COLO829 (cell line): Measurements from ENCODE around the gene VAC14.

Experiments used
- DNase-seq: peaks from one replicate; pipeline ENCODE4 v3.0.0; 2012; ENCODE audit warnings: low spot score

VAC14 gene

DNA sequence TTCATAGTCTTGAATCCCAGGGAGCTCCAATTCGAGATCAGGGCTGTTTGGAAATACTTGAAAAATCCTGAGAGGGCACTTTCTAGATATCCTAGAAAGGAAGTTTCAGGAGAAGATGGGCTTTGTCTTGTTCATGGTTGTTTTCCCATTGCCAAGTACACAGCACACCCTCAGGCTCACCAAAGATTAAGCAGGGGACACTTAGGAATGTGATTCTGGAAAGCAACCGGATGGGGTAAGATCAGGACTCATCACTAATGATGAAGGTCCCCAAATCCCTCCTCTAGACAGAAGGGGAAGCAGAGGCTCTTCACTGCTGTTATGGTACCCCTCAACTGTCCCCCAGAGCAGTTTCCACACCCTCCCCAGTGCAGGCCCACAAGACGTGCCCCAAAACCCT is 40.7 kb downstream of the VAC14 start:
- DNase-seq: no peak

DNA sequence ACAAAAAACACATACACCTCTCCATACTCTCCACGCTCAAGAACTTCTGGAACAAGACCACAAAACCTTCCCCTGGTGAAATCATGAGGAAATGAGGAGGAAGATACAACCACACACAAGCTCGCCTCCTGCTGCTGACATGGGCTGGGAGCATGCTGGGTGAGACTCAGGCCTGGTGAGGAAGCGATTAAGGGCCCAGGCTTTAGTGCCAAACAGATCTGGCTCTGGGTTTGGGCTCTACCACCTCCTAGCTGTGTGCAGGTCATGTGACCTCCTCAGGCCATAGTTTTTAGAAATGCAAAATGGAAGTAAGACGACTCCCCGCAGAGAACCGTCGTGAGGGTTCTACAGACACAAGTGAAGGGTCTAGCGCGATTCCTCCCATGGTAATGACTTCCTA is 41.3 kb downstream of the VAC14 start:
- no peak for DNase-seq

DNA sequence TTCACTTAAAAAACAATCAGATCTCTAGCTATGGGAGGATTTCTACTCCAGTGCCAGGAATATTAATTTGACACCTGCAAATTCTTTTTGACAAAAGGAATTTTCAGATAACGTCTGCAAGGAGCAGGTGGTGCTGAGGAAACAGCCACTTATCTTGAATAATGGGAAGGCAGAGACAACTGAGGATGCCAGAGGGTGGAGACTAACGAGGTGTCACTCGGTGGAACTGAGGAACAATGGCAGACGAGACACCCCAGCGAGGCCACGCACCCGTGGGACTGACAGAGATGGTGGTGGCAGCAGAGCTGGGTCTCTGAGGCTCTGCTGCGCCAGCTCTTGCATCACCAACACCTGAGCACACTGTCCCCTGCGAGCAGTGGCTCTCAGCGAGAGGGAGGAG is 42.2 kb downstream of the VAC14 start:
- DNase-seq: no peak

DNA sequence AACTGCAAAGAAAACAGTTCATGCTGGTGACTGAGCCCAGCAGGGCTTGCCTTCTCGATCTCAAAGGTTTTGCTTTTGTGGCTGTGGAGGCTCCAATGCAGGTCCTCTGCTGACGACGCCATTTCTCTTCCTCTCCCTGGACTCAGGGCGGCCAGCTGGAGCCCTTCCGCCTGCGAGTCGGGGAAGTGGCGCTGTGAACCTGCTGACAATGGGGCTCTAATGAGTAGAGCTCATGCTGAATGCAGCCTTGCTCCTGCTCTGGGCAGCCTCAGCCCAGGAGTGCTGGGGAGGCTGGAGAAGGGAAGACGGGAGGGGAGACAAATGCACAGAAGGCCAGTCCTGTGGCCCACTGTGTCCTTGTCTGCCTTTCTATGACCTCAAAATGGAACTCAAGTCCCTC is 43.8 kb downstream of the VAC14 start:
- no peak for DNase-seq

DNA sequence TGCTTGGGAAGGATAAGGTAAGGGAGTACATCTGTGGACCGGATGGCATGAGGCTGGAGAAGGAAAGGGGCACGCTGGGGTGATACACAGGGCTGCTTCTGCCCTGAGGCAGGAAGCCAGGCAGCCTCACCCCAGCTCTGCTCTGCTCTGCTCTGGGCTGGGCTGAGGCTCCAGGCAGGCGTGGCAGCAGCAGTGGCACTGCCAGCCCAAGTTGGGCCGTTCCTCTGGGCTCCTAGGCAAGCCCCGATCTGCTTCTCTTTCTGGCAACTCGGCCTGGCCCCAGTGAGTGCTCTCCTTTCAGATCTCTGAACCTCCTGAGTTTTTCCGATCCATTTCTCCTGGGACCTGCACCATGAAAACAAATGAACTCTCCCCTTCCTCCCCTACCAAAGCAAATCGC is 44.9 kb downstream of the VAC14 start:
- DNase-seq: no peak

DNA sequence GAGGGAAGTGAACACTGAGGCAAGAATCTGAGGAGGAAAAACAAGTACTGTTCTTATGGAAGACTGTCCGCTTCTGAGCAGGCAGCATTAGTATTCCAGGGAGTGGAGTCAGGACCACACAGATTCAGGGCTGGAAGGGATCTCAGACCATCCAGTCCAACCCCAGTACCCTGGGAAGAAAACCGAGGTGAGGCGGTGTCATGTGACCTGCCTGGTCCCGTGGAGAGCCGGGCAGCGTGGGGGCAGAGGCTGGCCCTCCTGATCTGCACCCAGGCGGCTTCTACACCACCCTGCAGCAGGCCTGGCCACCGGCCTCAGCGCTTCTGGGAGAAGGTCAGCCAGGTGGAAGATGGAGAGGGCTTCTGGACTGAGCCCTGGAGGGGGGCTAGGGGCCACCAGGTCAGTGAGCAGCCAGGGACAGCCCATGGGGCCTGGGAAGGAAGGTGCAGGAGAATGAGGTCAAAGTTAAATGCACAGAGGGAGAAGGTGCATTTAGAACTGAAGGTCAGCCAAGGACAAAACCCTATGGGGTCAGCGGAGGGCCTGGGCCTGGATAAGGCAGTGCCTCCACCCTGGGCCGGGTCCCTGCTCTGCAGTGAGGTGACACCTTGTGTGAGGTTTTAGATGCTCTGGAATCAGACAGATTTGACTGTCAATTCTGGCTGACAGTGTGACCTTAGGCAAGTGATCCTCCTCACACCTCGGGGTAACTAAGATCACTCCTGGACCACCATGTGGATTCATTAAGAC is 45.9 kb downstream of the VAC14 start:
- DNase-seq: no peak

DNA sequence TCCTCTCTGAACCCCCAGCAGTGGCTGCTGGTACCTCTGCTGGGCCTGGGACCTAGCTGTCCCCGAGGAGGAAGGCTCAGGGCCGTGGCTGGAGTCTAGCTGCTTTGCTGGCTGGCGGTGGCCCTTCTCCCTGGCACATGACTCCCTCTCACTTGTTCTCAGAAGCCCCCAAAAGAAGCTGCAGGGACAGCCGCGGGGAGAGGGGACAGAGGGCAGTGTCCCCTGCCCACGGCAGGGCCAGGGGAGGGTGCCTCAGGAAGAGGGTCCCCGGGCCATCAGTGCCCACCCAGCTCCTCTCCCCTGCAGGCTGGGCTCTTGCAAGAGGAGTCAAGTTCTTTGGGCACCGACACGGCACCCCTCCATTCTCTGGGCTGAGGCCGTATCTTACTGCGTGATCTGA is 46.6 kb downstream of the VAC14 start:
- DNase-seq: no peak

DNA sequence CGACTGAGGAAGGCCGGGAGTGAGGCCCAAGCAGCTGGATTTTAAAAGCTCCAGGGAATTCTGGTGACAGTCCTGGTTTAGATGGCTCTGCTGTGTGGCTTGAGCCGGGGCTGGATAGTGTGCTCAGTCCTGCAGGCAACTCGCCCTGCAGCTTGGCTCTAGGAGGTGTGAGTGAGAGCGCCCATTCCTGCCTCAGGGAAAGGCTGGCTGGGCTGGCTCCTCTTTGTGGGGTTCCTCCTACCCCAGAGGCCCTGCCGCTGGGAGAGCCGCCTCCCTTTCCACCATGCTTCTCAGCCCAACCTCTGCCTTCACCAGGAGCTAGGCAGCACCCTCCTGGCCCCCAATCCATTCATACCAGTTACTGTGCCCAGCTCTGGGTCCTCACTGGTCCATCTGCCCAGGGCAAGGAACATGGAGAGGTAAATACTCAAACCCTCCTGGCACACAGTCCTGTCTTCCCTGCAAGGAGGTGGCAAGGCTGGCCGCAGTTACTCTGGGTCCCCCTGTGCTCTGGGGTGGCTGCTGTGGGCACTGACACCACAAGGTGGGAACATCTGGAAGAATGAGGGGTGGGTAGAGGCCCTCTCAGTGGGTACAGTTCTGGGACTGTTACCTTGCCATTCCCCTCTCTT is 47.1 kb downstream of the VAC14 start:
- no peak for DNase-seq

DNA sequence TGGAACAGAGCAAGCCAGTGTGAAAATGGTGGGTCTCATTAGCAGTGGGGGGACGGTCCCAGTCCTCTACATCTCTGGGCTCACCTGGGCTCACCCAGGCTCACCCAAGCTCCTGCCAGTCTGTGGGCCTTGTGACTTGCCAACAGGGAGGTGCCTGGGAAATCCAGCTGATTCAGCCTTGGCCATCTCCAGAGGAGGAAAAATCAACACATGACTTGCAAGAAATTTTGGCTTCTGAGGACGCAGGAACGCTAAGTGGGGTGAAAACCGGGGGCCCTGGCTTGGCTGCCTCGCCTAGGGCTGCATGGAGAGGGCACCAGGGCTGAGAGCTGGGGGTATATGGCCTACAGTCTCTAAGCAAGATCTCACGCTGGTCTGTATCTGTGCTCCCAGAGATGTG is 47.7 kb downstream of the VAC14 start:
- no peak for DNase-seq

DNA sequence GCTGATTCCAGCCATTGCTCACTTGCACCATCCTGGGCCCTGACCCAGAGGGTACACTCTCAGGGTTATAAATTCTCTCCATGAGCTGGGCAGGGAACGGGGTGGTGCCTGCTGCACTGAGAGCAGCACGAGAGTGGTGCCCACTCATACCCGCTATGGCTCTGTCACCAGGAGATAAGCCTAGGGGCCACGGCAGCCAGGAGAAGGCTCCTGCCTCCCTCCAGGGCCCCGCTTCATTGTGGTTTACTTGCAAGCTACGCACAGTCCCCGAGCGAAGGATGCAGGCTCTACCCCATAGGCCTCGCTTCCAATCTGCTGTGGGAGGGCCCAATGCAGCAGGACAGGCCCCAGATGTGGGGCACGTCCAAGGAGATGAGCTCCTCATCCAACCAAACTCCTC is 48.5 kb downstream of the VAC14 start:
- no peak for DNase-seq

DNA sequence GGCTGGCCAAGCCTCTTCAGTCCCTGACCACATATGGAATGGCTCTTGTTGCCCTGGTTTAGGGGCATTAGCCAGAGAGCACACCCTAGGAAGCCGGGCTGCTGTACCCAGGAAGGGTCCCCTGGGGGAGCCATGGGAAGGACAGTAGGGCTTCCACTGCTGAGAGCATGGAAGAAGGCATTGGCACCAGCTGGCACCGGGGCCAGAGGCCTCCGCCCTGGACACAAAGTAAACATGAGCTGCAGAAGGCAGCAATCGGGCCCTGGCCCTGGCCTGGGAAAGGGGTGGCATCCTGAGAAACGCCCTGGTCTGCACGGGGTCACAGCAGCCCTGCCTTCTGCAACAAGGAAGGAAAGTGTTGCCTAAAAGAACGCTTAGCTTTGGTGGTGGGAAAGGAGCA is 49.4 kb downstream of the VAC14 start:
- no peak for DNase-seq

DNA sequence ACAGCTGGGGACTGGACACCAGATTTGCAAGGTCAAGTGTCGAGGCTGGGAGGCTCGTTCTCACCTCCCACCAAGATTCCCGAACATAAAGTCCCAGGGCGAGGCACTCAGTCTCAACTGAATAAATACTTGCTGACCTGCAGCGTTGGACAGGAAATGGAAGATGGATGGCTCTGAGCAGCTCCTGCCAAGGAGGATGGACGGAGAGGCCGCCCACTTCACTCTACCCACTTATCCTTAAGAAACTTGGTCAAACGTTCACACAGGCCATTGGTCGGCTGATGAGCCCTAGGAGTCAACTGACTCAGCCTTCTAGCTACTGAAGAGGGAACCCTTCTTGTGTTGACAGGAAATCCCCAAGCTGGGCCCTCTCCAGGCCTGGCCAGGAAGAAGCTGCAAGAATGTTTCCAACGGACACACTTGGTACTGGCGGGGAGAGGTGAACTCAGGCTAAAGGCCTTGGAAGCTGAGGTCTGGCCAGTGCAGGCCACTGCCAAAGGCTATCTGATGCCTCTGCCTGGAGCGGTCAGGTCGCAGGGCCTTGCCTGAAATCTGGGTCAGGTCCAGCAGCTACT is 50.0 kb downstream of the VAC14 start:
- no peak for DNase-seq

DNA sequence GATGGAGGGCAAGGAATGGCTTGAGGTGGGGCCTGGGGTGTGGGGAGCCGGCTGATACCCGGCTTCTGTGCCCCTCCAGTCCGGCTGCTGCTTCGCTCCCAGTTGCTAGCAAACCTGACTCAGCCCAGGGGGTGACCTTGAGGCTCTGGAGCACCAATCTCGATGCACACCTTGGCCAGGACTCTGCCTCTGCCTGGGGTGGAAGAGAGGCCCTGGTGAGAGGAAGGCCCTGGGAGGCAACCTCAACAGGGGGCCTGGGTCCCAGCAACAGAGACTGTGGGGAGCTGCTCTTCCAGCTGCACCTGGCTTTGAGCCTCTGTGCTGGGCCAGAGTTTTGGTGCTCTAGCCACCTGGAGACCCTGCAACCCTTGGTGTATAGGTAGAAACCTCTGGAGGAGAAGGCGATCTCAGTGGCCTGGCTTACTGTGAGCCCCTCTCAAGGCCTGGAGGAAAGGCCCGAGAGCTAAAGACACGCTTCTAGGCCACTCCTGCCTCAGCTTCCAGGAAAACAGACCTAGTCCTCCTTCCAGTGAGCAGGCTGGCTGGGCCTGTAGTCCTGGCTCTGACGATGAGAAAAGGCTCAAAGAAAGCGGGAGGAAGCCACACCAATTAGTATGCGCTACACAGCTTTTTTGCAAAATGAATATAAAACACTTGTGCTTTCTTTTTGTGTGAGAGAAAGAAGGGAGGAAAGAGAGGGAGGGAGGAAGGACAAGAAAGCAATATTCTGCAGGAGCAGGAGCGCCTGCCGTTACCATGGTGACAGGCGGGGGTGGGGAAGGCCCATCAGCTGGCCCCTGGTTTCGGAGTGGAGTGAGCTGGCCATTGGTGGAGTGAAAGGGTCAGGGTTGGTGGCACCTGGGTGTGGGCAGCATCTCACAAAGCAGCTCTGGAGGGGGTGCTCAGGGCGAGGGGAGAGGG is 51.0 kb downstream of the VAC14 start:
- no peak for DNase-seq

DNA sequence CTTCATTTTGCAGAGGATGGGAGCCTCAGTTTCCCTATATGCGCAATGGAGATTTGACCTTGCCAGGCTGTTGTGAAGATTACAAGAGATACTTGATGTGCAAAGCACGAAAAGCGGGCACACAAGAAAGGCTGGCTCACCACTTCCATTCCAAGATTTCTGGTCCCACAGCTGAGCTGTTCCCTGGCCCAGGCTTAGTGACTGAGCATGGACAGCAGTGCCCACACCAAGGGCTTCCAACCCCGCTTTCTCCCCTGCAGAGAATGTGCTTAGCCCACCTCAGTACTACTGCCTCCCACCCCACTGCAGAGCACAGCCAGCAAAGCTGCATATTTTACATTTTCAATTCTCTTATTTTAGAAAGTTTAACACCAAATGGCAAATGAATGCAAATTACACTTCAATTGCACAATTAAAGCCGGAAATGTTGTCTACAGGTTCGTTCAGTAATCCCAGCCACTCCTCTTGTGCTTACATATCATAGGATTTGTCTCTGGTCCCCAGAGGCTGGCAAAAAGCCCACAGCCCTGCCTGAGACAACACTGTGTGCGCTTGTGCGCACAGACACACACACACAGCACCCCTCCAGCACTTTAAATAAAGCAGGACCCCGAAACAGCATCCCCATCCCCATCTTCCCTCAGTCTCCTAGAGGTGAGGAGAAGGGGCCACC is 51.8 kb downstream of the VAC14 start:
- no peak for DNase-seq

DNA sequence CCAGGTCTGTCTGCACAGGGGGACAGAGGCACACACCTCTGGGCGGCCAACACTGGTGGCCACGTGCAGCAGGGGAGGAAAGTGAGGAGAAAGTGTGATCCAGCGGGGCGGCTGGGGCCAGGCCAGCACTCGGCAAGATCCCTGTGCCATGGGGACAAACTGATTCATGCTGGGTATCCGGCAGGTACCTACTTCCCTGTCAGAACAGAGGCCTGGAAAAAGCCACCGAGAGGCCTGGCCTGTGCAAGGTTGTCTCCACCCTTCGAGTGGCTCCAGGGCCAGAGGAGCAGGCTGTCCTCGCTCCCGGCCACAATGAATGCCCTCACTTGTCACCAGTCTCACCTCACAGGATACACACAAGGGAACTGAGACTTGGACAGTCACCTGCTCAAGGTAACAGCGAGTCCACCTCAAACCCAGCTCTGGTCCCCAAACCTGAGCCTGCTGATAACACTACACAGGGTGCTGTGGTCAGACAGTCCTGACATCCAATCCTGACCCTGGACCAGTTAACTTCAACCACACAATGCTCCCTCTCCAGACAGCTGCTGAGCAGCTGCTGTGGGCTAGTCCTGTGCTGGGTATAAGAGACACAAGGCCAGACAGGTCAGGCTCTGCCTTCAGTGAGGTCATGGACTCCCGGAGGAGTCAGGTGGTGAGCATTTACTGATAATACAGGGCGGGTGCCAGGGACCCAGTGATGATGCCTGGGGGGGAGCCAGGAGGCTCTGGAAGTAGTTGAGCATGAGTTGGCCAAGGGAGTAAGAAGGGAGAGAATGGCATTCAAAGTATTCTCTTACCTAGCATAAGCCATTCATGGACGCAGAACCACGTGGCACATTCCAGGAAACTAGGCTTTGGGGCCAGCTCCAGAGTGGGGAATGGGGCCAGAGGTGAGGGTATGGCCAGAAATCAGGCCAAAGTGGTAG is 53.0 kb downstream of the VAC14 start:
- no peak for DNase-seq

DNA sequence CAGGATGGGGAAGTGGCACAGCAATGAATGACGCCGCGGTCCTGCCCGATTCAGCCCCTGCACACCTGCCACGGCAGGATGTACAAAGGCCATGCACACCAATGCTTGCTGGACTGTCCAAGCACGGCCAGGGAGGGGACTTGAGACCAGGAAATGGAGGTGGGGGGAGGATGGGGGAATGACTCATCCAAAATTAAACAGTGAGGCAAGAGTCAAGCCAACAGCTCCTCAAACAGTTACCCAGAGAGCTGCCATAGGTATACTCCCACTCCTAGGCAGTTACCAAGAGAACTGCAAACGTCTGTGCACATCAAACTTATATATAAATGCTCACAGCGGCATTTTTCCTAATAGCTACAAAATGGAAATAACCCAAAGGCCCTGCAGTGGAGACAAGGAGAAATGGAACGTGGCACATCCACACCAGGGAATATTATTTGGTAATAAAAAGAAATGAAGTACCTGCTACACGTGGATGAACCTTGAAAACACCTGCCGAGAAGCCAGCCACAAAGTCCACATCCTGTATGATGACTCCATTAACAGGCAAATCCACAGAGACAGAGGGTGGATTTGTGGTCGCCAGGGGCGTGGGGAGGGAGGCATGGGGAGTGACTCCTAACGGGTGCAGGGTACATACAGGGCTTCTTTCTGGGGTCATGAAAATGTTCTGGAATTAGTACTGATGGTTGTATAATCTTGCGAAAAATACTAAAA is 54.1 kb downstream of the VAC14 start:
- peak; percentile 52 for DNase-seq

DNA sequence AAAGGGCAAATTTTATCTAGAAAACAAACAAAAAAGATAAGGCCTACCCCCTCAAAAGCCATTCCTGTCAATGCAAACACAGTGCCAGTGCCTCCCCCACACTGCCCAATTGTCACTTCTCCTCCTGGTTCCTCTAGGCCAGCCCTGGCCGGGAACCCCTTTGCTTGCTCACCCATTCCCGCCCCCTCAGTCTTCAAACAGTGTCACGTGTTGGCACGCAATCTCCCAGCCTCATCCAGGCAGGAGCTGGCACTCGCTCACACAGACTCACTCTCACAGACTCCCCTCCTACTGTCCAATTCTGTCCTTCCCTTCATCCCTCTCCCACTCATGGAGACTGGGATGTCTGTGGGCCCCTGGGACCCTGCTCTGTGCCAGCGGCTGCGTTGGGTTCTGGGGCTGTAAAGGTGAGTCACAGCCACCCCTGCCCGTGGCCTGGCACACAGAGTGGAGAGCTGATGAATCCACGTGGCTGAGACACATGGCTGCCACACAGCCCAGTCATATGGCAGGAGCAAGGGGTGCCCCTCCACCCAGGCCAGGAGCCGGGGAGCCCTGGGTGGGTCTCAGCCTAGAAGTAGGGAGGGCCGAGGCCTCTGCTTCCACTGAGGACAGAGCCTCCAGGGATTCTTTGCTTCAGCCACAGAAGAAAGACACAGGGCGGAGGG is 54.8 kb downstream of the VAC14 start:
- DNase-seq: peak; percentile 47

DNA sequence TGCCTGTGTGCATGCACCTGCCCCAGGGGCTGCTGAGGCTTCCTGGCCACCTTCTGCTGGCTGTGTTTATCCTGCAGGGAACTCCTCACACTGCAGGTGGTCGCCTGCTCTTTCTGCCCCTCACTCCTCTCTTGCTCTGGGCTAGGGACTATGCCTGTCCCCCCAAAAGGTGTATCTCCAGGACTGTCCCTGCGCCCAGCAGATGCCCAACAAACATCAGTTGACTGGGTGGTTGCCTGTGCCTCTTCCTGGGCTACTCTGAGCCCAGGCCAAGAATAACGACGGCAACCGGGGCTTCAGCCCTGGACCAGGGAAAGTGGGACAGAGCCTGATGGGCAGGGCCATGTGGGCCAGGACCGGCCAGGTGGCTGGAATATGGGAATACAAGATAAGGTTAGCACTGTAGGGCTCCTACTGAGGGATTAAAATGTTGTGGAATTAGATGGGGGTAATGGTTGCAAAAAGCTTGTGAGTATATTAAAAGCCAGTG is 55.4 kb downstream of the VAC14 start:
- no peak for DNase-seq

DNA sequence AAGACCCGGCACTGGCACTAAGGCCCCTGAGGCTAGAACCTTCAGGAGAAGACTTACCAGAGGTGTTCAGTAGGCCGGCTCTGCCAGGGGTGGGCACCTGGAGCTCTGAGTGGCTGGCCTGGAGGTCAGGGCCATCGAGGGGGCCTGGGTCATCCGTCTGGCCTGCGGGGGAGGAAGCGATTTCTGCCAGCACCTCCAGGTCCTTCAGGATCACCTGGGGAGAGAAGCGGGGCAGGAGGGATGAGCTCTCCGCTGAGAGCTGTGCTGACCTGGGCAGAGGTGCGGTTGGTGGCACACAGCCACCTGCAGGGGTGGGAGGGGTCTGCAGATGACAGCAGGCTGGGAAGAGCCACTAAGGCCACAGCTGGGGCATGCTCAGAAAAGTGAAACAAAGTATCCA is 56.6 kb downstream of the VAC14 start:
- no peak for DNase-seq

DNA sequence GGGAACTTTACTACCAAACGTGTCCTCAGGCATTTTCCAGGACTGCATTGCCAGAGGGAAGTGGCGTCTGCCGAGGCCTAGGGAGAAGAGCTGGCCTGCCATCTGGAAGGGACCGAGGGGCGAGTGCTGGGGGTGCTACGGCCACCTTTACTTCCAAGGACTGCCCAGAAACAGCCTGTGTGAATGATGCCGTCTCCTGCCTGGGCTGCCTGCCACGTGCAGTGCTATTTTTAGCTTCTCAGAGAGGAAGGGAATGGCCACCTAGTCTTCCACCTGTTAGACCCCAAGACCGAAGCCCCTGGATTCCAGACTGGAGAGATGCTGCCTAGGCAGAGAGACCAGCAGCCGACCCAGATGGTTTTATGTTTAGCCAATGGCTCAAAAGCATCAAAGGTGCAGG is 57.2 kb downstream of the VAC14 start:
- DNase-seq: no peak
